Keratinocyte (primary cell): Measurements from ENCODE around the gene OTOGL. TPM values are rescaled to one million over a fixed set of nuclear protein-coding genes. Genes with fewer than 3 reads are reported as not detected.

Experiments used
- DNase-seq: peaks from one replicate; pipeline ENCODE4 v3.0.0-alpha.2; 2011; ENCODE audit warnings: low read depth, missing footprints, low spot score
- FAIRE-seq: peaks from 2 replicates; lab custom pipeline; 2011; peaks lifted over from hg19 to GRCh38; lab: Jason Lieb, UNC
- H2AFZ ChIP-seq: 2 replicates; pipeline ENCODE4 v1.6.0; 2012; ENCODE audit warnings: low read length, control low read depth, inconsistent platforms; ENCODE audit not compliant: control insufficient read depth
- H3K27ac ChIP-seq: 2 replicates; pipeline ENCODE4 v1.5.1; 2011; ENCODE audit warnings: low read length; ENCODE audit not compliant: control insufficient read depth, insufficient read depth
- H3K27me3 ChIP-seq: 3 replicates; pipeline ENCODE4 v1.6.0; 2011; ENCODE audit warnings: low read length; ENCODE audit not compliant: control insufficient read depth, insufficient read depth; ENCODE audit errors: extremely low read depth
- H3K36me3 ChIP-seq, 2 experiments: 2 replicates in 1 of 2; 3 replicates in 1 of 2; pipeline ENCODE4 v1.5.1; 2011; ENCODE audit warnings: low read length in 2 of 2, mild to moderate bottlenecking in 1 of 2; ENCODE audit not compliant: control insufficient read depth in 2 of 2, insufficient read depth in 2 of 2; ENCODE audit errors: extremely low read depth in 1 of 2
- H3K4me1 ChIP-seq: 3 replicates; pipeline ENCODE4 v1.5.1; 2011; ENCODE audit warnings: low read length; ENCODE audit not compliant: control insufficient read depth, insufficient read depth; ENCODE audit errors: extremely low read depth
- H3K4me2 ChIP-seq: 3 replicates; pipeline ENCODE4 v1.6.0; 2011; ENCODE audit warnings: low read depth, low read length; ENCODE audit not compliant: control insufficient read depth, insufficient read depth; ENCODE audit errors: extremely low read depth
- H3K4me3 ChIP-seq, 3 experiments: fragments of 200-600 bp in 1 of 3; sonication (generic) in 1 of 3; 2 replicates in 2 of 3; 3 replicates in 1 of 3; pipeline ENCODE4 v1.5.1; 2011 to 2016; ENCODE audit warnings: low read length in 3 of 3, mild to moderate bottlenecking in 3 of 3, control low read depth in 2 of 3, inconsistent platforms in 1 of 3, low read depth in 1 of 3, mixed read lengths in 1 of 3, mixed run types in 1 of 3, moderate library complexity in 1 of 3; ENCODE audit not compliant: control insufficient read depth in 2 of 3, insufficient read depth in 2 of 3; ENCODE audit errors: extremely low read depth in 1 of 3
- H3K79me2 ChIP-seq: 2 replicates; pipeline ENCODE4 v1.6.0; 2012; ENCODE audit warnings: low read length; ENCODE audit not compliant: control insufficient read depth, insufficient read depth
- H3K9ac ChIP-seq: 3 replicates; pipeline ENCODE4 v1.6.0; 2011; ENCODE audit warnings: low read length; ENCODE audit not compliant: control insufficient read depth, insufficient read depth; ENCODE audit errors: extremely low read depth
- H3K9me1 ChIP-seq: 3 replicates; pipeline ENCODE4 v1.6.0; 2011; ENCODE audit warnings: low read length; ENCODE audit not compliant: control insufficient read depth, insufficient read depth; ENCODE audit errors: extremely low read depth
- H3K9me3 ChIP-seq: 2 replicates; pipeline ENCODE4 v1.5.1; 2012; ENCODE audit warnings: low read depth, low read length; ENCODE audit not compliant: control insufficient read depth
- H4K20me1 ChIP-seq: 3 replicates; pipeline ENCODE4 v1.6.0; 2011; ENCODE audit warnings: low read length; ENCODE audit not compliant: control insufficient read depth, insufficient read depth; ENCODE audit errors: extremely low read depth
- EZH2 ChIP-seq: IDR thresholded peaks from one replicate; pipeline ENCODE4 v1.6.1; 2012; ENCODE audit warnings: inconsistent platforms, mild to moderate bottlenecking, low read length, moderate library complexity
- dilution Hi-C: fragments of 300-500 bp; cut with MboI; formaldehyde crosslinking; loops from one replicate; pipeline ENCODE4 v1.7.0; 2020; ENCODE audit warnings: low sequenced_read_pairs; ENCODE audit not compliant: extremely low pct_ligation_motif_present
- polyA plus RNA-seq, 5 experiments: library from polyadenylated mRNA; depleted of rRNA in 3 of 5; stranded (reverse) in 3 of 5; stranded (forward) in 1 of 5; unstranded in 1 of 5; fragments of >200 nt; gene quantifications; 1 replicate in 1 of 5; 2 replicates in 3 of 5; 3 replicates in 1 of 5; pipeline versions ENCODE4 v1.2.1 to v1.2.3, GENCODE V29; 2011 to 2012; ENCODE audit warnings: missing spikeins in 2 of 5, low read depth in 1 of 5, low replicate concordance in 1 of 5
- TF ChIP-seq, protein P1 (sequence below), 3 experiments: IDR thresholded peaks in 1 of 3; conservative IDR thresholded peaks in 1 of 3; optimal IDR thresholded peaks in 1 of 3; 2 replicates in 2 of 3; 3 replicates in 1 of 3; pipeline versions ENCODE3 to v1.5.1; 2011; ENCODE audit warnings: low read length in 3 of 3, mild to moderate bottlenecking in 3 of 3, moderate library complexity in 2 of 3, control low read depth in 1 of 3, inconsistent platforms in 1 of 3; ENCODE audit not compliant: insufficient read depth in 2 of 3; ENCODE audit errors: extremely low read depth in 1 of 3

OTOGL gene
- polyA plus RNA-seq, 1 donor (not counting 4 experiments of a cell fraction or from before 2014, with no cell fraction given): 0.08 TPM

DNA sequence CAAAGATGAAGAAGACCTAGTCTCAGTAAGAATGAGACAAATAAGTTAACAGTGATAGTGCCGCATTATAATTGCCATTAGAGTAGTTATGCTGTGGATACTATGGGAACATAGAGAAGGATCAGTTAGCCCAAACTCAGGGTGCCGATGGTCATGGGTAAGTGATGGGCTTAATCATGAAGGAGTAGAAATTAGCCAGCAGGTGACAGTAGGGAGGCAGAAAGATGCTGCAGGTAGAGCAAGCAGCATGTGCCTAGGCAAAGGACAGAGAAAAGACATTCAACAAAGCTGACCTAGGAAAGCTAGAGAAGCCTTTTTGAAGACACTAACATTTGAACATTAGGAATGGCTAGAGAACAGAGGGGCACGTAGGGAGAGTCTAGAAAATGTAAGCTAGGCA lies 314.1 kb downstream of the OTOGL start:
- Histone ChIP-seq H3K4me1 (no peaks in the 10 kb centered on the region), H3K27me3 (no peaks in the 10 kb centered on the region)
- peak; percentile 29 for FAIRE-seq

DNA sequence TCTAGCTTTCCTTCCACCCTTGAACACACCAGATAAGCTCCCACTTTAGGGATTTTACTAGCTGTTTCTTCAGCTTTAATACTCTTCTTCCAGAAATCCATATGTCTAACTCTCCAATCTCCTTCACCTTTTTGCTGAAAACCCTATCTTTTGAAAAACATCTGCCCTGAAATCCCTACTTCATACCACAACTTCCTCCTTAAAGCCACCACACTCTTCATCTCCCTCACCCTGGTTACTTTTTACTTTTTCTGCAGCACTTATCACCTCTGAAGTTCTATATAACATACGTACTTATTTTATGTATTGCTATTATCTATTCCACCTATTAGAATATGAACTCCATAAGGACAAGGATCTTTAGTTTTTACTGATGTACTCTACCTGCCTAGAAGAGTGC lies 316.1 kb downstream of the OTOGL start:
- Histone ChIP-seq H3K36me3 (no peaks in the 10 kb centered on the region), H3K4me3 (no peak overlapping the region), H3K27me3 (no peaks in the 10 kb centered on the region), H3K9ac (no peak overlapping the region), H3K79me2 (no peaks in the 10 kb centered on the region), H3K27ac (no peak overlapping the region), H4K20me1 (no peaks in the 10 kb centered on the region), H3K4me2 (no peak overlapping the region), H3K9me1 (no peaks in the 10 kb centered on the region), H2AFZ (no peak overlapping the region), H3K9me3 (no peaks in the 10 kb centered on the region), H3K4me1 (no peaks in the 10 kb centered on the region)
- no peak for TF ChIP-seq EZH2
- TF ChIP-seq, protein P1, sequence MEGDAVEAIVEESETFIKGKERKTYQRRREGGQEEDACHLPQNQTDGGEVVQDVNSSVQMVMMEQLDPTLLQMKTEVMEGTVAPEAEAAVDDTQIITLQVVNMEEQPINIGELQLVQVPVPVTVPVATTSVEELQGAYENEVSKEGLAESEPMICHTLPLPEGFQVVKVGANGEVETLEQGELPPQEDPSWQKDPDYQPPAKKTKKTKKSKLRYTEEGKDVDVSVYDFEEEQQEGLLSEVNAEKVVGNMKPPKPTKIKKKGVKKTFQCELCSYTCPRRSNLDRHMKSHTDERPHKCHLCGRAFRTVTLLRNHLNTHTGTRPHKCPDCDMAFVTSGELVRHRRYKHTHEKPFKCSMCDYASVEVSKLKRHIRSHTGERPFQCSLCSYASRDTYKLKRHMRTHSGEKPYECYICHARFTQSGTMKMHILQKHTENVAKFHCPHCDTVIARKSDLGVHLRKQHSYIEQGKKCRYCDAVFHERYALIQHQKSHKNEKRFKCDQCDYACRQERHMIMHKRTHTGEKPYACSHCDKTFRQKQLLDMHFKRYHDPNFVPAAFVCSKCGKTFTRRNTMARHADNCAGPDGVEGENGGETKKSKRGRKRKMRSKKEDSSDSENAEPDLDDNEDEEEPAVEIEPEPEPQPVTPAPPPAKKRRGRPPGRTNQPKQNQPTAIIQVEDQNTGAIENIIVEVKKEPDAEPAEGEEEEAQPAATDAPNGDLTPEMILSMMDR (optimal IDR thresholded peaks at IDR 0.05 in 1 of 3, IDR thresholded peaks at IDR 0.05 in 1 of 3, conservative IDR thresholded peaks at IDR 0.05 in 1 of 3; ENCODE audit: extremely low read depth in 1 of 3, insufficient read depth in 2 of 3, low read length in 3 of 3): no peak
- FAIRE-seq (no peak), DNase-seq (no peak)
- dilution Hi-C loops: no loop called here

More for the DNA sequence above, 314.1 kb downstream of the OTOGL start:
- Histone ChIP-seq H4K20me1 (no peaks in the 10 kb centered on the region), H3K4me2 (no peak overlapping the region), H3K9me1 (no peaks in the 10 kb centered on the region), H3K9ac (no peak overlapping the region), H2AFZ (no peak overlapping the region), H3K36me3 (no peaks in the 10 kb centered on the region), H3K9me3 (no peaks in the 10 kb centered on the region), H3K79me2 (no peaks in the 10 kb centered on the region), H3K4me3 (no peak overlapping the region), H3K27ac (no peak overlapping the region)
- dilution Hi-C loops: no loop called here
- DNase-seq: no peak
- TF ChIP-seq, protein P1 (optimal IDR thresholded peaks at IDR 0.05 in 1 of 3, IDR thresholded peaks at IDR 0.05 in 1 of 3, conservative IDR thresholded peaks at IDR 0.05 in 1 of 3; ENCODE audit: extremely low read depth in 1 of 3, insufficient read depth in 2 of 3, low read length in 3 of 3): peak in 1 of 3 experiments; percentile 66
- TF ChIP-seq EZH2: no peak
